A673 (cell line): ENCODE measurements around the gene ADCYAP1R1. TPM values are rescaled to one million over a fixed set of nuclear protein-coding genes. Genes with fewer than 3 reads are reported as not detected.

Experiments
- BruUV-seq: library from RNA; stranded (reverse); fragments of 400-500 nt; replicated peaks from 2 replicates; lab custom pipeline; 2021; lab: Mats Ljungman, UMichigan
- CTCF ChIA-PET: fragments of 300-600 bp; sonication (Branson Sonifier 250); formaldehyde crosslinking; loops from one replicate; lab custom pipeline; 2022; ENCODE audit warnings: antibody characterized with exemption; lab: Charles Lee
- POLR2A ChIA-PET: fragments of 300-600 bp; sonication (Branson Sonifier 250); formaldehyde crosslinking; loops from one replicate; lab custom pipeline; 2022; ENCODE audit warnings: antibody characterized with exemption; ENCODE audit not compliant: low non-redundant PET; lab: Charles Lee
- DNase-seq: peaks from one replicate; pipeline ENCODE4 v3.0.0-alpha.2; 2015; ENCODE audit warnings: low spot score
- H3K27ac ChIP-seq: fragments of 200-600 bp; sonication (generic); 2 replicates; pipeline ENCODE4 v1.5.1; 2016; ENCODE audit warnings: mixed run types, low read depth, mild to moderate bottlenecking, mixed read lengths, antibody characterized with exemption, low read length; ENCODE audit not compliant: poor library complexity, severe bottlenecking
- H3K27me3 ChIP-seq: fragments of 200-600 bp; sonication (generic); replicated peaks from 2 replicates; pipeline ENCODE4 v1.6.1; 2017; ENCODE audit warnings: mixed run types, low read depth, mild to moderate bottlenecking, mixed read lengths, antibody characterized with exemption, low read length; ENCODE audit not compliant: insufficient read depth, poor library complexity
- H3K36me3 ChIP-seq: fragments of 200-600 bp; sonication (generic); 2 replicates; pipeline ENCODE4 v1.6.1; 2016; ENCODE audit warnings: mixed run types, mild to moderate bottlenecking, mixed read lengths, antibody characterized with exemption, low read length; ENCODE audit not compliant: insufficient read depth, poor library complexity, severe bottlenecking
- H3K4me1 ChIP-seq: fragments of 200-600 bp; sonication (generic); 2 replicates; pipeline ENCODE4 v1.6.1; 2017; ENCODE audit warnings: mixed run types, mild to moderate bottlenecking, mixed read lengths, antibody characterized with exemption, low read length; ENCODE audit not compliant: insufficient read depth, poor library complexity, severe bottlenecking
- H3K4me3 ChIP-seq: fragments of 200-600 bp; sonication (generic); 2 replicates; pipeline ENCODE4 v1.5.1; 2016; ENCODE audit warnings: low read depth, mixed run types, mild to moderate bottlenecking, mixed read lengths, low read length; ENCODE audit not compliant: poor library complexity, severe bottlenecking
- H3K9me3 ChIP-seq: fragments of 200-600 bp; sonication (generic); 2 replicates; pipeline ENCODE4 v1.6.1; 2016; ENCODE audit warnings: mixed run types, low read depth, mild to moderate bottlenecking, mixed read lengths, antibody characterized with exemption, low read length; ENCODE audit not compliant: poor library complexity, severe bottlenecking
- CTCF ChIP-seq: fragments of 300-800, 200-600 bp; sonication (generic); conservative IDR thresholded peaks from 2 replicates; pipeline ENCODE4 v1.5.1; 2017; ENCODE audit warnings: low read depth, mild to moderate bottlenecking, antibody characterized with exemption, low read length, moderate library complexity, mixed read lengths
- EZH2 ChIP-seq: fragments of 200-600 bp; sonication (generic); IDR thresholded peaks from 2 replicates; pipeline ENCODE4 v1.6.1; 2017; ENCODE audit warnings: borderline replicate concordance, low read depth, mild to moderate bottlenecking, mixed read lengths, antibody characterized with exemption, low read length; ENCODE audit not compliant: poor library complexity, severe bottlenecking
- intact Hi-C: fragments of 100-400 bp; cut with micrococcal nuclease; formaldehyde crosslinking; loops from one replicate; pipeline ENCODE4 v1.10.0; 2022; ENCODE audit not compliant: unreplicated experiment
- total RNA-seq: library from RNA; stranded (reverse); gene quantifications from 2 replicates; pipeline ENCODE4 v1.2.3, GENCODE V29; 2021

ADCYAP1R1 gene
- total RNA-seq, 1 experiment from 2014 or later = not detected

GRCh38 chr7:31077484-31078362, 25.6 kb downstream of the ADCYAP1R1 start:
- no peak for DNase-seq
- BruUV-seq = no TSS peak
- no peaks in the 10 kb centered on the region for H3K9me3 ChIP-seq
- H3K27ac ChIP-seq = no peak overlapping the region
- no peaks in the 10 kb centered on the region for H3K4me1 ChIP-seq
- POLR2A ChIA-PET = no interaction called here
- H3K4me3 ChIP-seq = no peak overlapping the region
- H3K36me3 ChIP-seq = no peaks in the 10 kb centered on the region
- no peak for TF ChIP-seq CTCF
- no peak for TF ChIP-seq EZH2
- H3K27me3 ChIP-seq = peaks cover 28% of the 10 kb centered on the region
- CTCF ChIA-PET = no interaction called here
- intact Hi-C loops = no loop called here

- Histone ChIP-seq H3K27ac (no peak overlapping the region), H3K4me3 (no peak overlapping the region), H3K36me3 (no peaks in the 10 kb centered on the region), H3K9me3 (no peaks in the 10 kb centered on the region), H3K27me3 (peaks cover 35% of the 10 kb centered on the region), H3K4me1 (no peaks in the 10 kb centered on the region)
- no peak for DNase-seq
- ChIA-PET CTCF (no interaction called here), POLR2A (no interaction called here)
- intact Hi-C loops = no loop called here
- no TSS peak for BruUV-seq
- TF ChIP-seq CTCF (no peak), EZH2 (no peak)
These were observed 26.4 kb downstream of the ADCYAP1R1 start for GRCh38 chr7:31078363-31078990.

GRCh38 chr7:31079126-31079823, 27.2 kb downstream of the ADCYAP1R1 start:
- Histone ChIP-seq H3K4me1 (no peaks in the 10 kb centered on the region), H3K9me3 (no peaks in the 10 kb centered on the region), H3K27me3 (peaks cover 35% of the 10 kb centered on the region), H3K4me3 (no peak overlapping the region), H3K36me3 (no peaks in the 10 kb centered on the region), H3K27ac (no peak overlapping the region)
- POLR2A ChIA-PET = no interaction called here
- intact Hi-C loops = no loop called here
- no peak for TF ChIP-seq CTCF
- no peak for TF ChIP-seq EZH2
- CTCF ChIA-PET = no interaction called here
- BruUV-seq = no TSS peak
- no peak for DNase-seq
